VCaP (cell line): Measurements from ENCODE around the gene VWA5B1.

ENCODE experiments used
- H3K27ac ChIP-seq: fragments of 450-650 bp; 2 replicates; pipeline ENCODE4 v1.5.1; 2017
- TF ChIP-seq, protein P1 (sequence below): fragments of 450-650 bp; conservative IDR thresholded peaks from 2 replicates; pipeline ENCODE4 v1.5.1; 2017; ENCODE audit warnings: mild to moderate bottlenecking, moderate library complexity

The VWA5B1 gene

DNA sequence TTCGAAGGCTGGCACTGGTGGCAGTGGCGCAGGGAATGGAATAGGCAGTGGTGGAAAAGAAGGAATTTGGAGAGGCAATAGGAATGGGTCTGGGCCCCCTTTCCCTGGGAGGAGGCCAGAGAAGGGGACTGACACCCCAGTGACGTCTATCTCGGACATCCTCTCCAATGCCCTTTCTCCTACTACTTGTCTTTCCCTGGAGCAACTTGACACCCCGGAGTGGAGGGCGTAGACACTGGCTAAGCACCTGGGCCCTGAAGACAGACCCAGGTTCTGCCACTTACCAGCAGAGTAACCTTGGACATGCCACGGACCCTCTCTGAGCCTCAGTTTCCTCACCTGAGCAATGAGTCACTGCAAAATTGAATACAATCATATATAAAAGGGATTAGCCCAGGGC lies 108.5 kb downstream of the VWA5B1 start:
- TF ChIP-seq, protein P1, sequence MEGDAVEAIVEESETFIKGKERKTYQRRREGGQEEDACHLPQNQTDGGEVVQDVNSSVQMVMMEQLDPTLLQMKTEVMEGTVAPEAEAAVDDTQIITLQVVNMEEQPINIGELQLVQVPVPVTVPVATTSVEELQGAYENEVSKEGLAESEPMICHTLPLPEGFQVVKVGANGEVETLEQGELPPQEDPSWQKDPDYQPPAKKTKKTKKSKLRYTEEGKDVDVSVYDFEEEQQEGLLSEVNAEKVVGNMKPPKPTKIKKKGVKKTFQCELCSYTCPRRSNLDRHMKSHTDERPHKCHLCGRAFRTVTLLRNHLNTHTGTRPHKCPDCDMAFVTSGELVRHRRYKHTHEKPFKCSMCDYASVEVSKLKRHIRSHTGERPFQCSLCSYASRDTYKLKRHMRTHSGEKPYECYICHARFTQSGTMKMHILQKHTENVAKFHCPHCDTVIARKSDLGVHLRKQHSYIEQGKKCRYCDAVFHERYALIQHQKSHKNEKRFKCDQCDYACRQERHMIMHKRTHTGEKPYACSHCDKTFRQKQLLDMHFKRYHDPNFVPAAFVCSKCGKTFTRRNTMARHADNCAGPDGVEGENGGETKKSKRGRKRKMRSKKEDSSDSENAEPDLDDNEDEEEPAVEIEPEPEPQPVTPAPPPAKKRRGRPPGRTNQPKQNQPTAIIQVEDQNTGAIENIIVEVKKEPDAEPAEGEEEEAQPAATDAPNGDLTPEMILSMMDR = no peak
- no peak overlapping the region for H3K27ac ChIP-seq

DNA sequence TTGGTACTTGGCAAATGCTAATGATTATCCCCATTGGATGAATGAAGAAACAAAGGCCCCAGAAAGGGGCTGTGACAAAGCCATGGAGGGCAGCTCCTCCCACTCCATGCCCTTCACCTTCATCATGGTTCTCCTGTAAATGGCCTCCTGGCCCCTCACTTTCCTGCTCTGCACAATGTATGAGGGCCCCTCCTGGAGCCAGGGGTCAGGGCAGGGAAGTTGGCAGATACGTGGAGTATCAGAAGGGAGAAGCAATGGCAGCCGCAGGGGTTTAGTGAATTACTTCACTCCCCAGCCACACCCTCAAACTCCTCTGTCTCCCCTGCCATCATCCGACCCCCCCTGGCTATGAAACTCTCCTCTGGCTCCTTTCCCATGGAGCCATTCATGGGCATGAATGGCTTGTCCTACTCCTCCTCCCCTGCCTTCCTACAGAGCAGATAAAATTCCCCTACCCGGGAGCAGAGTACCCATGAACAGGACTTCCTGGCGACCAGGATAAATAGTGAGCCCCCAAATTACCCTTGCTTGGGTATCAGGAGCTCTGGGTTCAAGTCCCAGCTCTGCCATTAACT lies 109.0 kb downstream of the VWA5B1 start:
- no peak overlapping the region for H3K27ac ChIP-seq
- TF ChIP-seq, protein P1 = no peak

DNA sequence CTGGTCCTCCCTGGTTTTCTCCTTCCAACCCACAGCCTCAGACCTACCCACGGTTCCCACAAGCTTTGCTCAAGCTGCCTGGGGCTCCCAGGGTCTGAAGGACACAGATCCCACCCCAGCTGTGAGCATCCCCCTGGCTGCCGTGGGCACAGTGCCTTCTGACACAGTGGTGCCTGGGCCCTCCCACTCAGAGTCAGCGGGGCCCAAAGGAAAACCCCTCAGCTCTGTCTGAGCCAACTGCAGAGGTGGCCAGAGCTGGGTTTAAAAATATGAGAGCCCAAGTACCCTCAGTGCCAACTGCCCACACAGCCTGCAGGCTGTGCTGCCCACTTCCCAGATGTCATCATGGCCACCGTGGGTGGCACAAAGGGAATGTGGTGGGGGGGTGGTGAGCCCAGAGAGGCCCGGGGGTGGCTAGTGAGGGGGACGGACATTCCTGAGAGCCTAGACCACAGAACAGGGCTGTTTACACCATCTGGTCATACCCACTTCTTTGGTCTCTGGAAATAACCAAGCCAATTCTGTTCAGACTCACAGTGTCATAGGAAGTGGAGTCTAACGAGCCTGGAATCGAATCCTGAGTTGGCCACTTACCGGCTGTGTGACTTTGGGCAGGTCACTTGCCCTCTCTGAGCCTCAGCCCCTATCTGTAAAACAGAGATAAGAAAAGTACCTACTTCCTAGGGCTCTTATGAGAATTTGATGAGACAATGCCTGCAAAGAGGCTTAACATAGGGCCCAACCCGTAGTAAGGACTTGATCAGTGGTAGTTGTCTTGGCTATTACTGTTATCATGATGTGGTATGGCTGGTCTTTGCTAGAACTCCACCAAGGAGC lies 109.9 kb downstream of the VWA5B1 start:
- TF ChIP-seq, protein P1 = no peak

DNA sequence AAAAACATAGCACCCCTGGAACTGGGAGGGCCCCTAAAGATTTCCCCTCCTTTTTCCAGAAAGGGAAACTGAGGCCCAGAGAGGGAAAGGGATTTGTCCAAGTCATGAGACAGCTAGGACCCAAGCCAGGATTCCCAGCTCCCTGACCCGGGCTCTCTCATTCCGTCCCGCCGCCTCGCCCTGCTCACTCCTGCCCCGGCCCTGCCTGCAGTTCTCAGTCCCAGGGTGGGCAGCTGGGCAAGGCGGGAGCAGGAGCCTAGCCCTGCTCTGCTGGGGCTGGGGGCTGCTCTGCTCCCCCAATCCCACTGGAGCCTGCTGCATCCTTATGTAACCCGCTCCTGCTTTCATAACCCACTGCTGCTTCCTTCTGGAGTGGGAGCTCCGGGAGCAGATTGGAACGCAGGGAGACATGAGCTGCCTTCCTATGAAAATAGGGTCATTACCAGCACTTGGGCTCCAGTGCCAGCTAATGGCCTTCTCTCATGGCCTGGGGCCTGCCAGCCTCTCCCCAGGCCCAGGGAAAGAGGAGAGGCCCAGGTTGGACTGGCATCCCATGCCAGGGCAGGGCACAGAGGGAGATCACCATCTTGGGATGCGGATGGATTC lies 110.8 kb downstream of the VWA5B1 start:
- TF ChIP-seq, protein P1 = no peak
- H3K27ac ChIP-seq = no peak overlapping the region

More for the DNA sequence above, 109.9 kb downstream of the VWA5B1 start:
- no peak overlapping the region for H3K27ac ChIP-seq

DNA sequence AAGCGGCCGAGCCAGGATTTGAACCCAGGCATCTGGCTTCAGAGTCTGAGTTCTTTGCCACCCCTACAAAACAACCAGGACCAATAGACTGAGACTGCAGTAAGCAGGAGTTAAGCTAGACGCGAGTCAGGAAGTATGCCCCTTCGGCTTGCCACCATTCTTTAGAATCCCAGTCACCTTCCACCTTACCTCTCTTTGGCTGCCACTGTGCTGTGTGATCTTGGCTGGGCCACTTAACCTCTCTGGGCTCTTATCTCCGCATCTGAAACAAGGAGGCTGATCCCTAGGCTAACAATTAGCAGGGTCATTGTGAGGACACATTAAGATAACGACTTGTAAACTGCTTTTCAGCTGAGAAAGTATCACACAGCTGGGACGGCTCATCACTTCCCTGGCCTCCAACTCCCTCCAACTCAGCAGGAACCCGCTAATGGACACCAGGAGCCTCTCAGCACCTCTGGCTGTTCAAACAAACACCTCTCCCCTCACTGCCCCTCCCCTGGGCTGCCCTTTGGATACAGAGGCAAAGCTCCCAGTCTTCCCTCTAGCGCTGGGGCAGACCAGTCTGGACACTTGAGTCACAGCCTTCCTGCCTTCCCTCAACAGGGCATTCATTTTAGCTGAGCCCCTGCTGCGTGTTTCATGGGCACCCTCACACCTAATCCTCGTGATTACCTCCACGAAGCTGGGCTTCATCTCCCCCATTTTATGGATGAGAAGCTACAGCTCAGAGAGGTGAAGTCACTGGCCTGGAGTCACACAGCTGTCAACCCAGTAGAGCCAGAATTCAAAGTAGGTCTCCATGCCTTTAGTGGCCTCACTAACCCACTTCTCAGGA lies 112.1 kb downstream of the VWA5B1 start:
- TF ChIP-seq, protein P1 = no peak
- no peak overlapping the region for H3K27ac ChIP-seq

DNA sequence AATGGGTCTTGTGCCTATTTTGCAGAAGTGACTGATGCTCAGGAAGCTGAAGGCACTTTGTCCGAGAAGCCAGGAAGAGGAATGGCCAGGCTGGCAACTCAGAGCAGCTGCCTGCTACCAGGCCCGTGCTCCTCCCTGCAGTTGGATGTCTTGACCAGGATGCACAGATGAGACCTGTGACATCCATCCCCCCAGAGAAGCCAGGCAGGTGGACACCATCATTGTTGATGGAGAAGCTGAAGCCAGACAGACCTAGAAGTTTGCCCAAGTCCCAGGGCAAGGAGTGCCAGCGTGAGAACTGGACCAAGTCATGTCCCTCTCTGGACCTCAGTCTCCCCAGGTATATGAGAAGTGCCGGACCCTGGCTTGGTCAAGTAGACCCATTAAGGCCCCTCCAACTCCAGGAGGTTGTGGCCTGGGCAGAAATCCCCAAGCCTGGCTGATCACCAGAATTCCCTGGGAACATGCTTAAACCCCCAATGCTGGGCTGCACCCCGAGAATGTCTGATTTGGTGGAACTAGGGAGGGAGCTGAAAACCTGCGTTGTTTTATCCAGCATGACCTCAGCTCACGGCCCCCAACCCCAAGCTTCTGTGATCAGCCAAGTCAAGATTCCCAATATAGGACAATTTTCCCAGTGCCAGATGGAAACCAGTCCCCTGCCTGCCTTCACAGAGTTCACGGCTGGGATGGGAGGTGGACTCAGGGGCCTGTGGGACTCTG lies 112.9 kb downstream of the VWA5B1 start:
- TF ChIP-seq, protein P1 = no peak
- H3K27ac ChIP-seq = no peak overlapping the region
